ENCODE results near the gene FUBP1.
"Not testable (repeated sequence)": the region's sequence is repeated elsewhere in the genome, so short reads cannot be mapped to it uniquely, and the experiment has no call there.

- not testable (repeated sequence) for TF ChIP-seq CTCF (IDR thresholded peaks at IDR 0.05; ENCODE audit: poor library complexity); EZH2 (IDR thresholded peaks at IDR 0.05; ENCODE audit: borderline replicate concordance); EZH2phosphoT487 (IDR thresholded peaks at IDR 0.05; ENCODE audit: low read depth, severe bottlenecking, unreplicated experiment)
Observed at GRCh38 chr1:78000536-78000935, 21.7 kb upstream of the FUBP1 start.
